Measurements from ENCODE around the gene TTC23.

DNA sequence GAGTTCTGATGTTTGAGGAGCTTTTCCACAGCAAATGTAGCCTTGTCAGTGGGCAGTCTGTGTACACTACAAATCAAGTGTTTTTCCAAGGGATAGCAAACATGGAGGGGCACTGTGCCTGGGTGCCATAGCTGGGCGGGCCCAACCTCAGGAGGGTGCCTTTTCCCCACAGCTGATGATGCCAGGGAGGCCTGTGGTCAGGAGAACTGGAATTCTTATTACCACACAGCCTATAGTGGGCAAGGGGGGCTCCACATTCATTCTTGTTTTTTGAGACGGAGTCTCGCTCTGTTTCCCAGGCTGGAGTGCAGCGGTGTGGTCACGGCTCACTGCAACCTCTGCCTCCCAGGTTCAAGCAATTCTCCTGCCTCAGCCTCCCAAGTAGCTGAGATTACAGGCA, 102.7 kb downstream of the TTC23 start:
- TF ChIP-seq, protein P1, sequence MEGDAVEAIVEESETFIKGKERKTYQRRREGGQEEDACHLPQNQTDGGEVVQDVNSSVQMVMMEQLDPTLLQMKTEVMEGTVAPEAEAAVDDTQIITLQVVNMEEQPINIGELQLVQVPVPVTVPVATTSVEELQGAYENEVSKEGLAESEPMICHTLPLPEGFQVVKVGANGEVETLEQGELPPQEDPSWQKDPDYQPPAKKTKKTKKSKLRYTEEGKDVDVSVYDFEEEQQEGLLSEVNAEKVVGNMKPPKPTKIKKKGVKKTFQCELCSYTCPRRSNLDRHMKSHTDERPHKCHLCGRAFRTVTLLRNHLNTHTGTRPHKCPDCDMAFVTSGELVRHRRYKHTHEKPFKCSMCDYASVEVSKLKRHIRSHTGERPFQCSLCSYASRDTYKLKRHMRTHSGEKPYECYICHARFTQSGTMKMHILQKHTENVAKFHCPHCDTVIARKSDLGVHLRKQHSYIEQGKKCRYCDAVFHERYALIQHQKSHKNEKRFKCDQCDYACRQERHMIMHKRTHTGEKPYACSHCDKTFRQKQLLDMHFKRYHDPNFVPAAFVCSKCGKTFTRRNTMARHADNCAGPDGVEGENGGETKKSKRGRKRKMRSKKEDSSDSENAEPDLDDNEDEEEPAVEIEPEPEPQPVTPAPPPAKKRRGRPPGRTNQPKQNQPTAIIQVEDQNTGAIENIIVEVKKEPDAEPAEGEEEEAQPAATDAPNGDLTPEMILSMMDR (IDR thresholded peaks at IDR 0.05), result no peak
- TF ChIP-seq POLR2A (IDR thresholded peaks at IDR 0.05), result no peak

Data from esophagus squamous epithelium (tissue), 4 donors.